Kidney epithelial cell (primary cell): ENCODE data around the gene SPDYE2B. TPM values are rescaled to one million over a fixed set of nuclear protein-coding genes. Genes with fewer than 3 reads are reported as not detected.
"Not testable (repeated sequence)": the region's sequence is repeated elsewhere in the genome, so short reads cannot be mapped to it uniquely, and the experiment has no call there.

ENCODE experiments used
- DNase-seq: peaks from one replicate; pipeline ENCODE4 v3.0.0-alpha.2; 2010; ENCODE audit warnings: low read depth
- H3K27me3 ChIP-seq: 2 replicates; pipeline ENCODE4 v1.6.0; 2011; ENCODE audit warnings: low read length; ENCODE audit not compliant: control insufficient read depth, insufficient read depth
- H3K36me3 ChIP-seq: 2 replicates; pipeline ENCODE4 v1.5.1; 2011; ENCODE audit warnings: low read length; ENCODE audit not compliant: control insufficient read depth, insufficient read depth
- H3K4me3 ChIP-seq: 2 replicates; pipeline ENCODE4 v1.5.1; 2011; ENCODE audit warnings: low read depth, mild to moderate bottlenecking, control low read depth, low read length
- total RNA-seq: library from RNA; depleted of rRNA; stranded (reverse); fragments of >200 nt; gene quantifications from 2 replicates; pipeline ENCODE4 v1.2.3, GENCODE V29; 2015

SPDYE2B gene
- total RNA-seq, 1 donor from 2014 or later: not detected

DNA sequence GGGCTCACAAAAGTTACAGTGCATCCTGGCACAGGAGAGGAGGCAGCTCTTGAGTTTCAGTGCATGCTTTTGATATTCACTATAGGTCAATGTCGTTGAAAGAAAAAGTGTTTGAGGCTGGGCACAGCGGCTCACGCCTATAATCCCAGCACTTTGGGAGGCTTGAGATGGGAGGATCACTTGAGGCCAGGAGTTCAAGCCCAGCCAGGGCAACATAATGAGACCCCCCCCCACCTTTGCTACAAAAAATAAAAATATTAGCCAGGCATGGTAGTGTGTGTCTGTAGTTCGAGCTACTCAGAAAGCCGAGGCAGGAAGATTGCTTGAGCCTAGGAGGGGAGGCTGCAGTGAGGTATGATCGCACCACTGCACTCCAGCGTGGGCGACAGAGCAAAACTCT lies 32.0 kb upstream of the SPDYE2B start:
- not testable (repeated sequence) for H3K36me3 ChIP-seq, H3K4me3 ChIP-seq, H3K27me3 ChIP-seq, DNase-seq

DNA sequence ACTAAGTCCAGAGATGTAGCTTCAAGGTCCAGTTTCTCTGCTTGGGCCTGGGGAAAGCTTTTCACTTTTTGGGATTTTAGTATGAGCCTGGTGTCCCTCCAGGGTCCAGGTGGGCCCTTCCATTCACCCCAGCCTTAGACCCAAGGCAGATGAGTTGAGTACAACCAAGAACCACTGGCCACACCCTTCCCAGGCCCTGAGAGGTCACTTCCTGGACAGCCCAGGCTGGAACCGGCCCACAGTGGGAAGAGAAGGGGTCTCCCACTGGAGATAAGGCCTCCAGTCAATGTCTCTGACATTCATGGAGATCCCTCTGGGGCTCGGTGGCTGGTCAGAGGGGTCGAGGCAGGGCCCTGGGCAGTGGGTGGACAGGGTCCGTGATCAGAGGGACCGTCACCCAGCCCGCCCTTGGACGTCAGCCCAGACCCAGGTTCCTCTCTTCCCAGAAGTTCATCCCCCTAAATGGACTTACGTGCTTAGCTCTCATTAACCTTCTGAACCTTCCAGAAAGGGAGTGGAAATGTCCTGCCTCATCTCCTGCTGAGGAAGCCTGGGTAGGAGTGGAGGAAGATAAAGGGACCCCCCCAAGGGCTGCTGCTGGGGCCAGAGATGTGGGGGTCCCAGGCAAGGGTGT lies 22.7 kb upstream of the SPDYE2B start:
- not testable (repeated sequence) for H3K36me3 ChIP-seq, DNase-seq, H3K27me3 ChIP-seq, H3K4me3 ChIP-seq

DNA sequence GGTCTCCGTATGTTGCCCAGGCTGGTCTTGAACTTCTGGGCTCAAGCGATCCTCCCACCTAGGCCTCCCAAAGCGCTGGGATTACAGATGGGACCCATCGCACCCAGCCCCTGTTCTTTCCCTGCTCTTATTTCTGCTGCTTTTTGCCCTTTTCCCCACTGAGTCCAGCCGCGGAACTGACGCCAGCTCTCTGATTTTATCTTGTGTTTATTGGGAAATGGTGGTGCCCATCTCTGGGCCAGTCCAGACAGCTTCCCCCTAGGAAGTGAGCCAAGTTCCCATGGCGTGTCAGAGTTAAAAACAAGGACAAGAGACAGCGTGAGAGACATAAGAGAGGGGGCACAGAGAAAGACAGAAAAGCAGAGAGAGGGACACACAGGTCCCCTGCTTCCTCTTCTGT lies 19.5 kb upstream of the SPDYE2B start:
- not testable (repeated sequence) for DNase-seq, H3K4me3 ChIP-seq, H3K36me3 ChIP-seq, H3K27me3 ChIP-seq

DNA sequence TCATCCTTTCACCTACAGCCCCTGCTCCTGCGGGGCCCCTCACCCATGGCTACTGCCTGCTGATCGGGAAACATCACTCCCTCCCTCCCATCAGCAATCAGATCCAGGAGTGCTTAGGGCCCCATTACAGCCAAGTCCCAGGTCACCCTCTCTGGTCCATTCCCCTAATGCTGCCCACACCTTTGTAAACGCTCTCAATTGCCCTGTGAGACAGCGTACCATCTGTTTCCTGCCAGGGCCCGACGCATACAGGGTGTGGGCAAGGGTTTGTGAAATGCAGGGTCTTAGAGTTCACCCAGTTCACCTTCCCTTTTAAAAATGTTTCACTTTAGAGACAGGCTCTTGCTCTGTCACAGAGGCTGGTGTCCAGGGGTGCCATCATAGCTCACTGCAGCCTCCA lies 15.8 kb upstream of the SPDYE2B start:
- DNase-seq, H3K4me3 ChIP-seq, H3K27me3 ChIP-seq, H3K36me3 ChIP-seq: not testable (repeated sequence)

DNA sequence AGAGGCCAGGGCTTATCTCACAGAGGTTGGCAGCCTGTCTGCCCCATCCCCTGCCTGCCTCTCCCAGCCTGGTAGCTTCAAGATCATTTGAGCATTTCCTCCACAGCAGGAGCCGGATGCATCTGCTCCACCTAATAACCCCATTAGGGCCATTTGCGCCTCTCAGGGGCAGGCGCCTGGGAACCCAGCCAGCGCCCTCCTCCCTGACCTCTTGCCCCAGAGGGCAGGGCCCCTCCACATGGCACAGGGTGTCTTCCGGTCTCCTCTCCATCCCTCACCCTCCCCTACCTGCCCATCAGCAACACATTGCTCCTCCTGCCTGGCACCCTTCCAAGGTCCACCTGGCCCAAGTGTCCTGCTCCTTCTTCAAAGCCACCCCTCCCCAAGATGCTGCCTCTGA lies 14.8 kb upstream of the SPDYE2B start:
- H3K4me3 ChIP-seq, DNase-seq, H3K36me3 ChIP-seq, H3K27me3 ChIP-seq: not testable (repeated sequence)

DNA sequence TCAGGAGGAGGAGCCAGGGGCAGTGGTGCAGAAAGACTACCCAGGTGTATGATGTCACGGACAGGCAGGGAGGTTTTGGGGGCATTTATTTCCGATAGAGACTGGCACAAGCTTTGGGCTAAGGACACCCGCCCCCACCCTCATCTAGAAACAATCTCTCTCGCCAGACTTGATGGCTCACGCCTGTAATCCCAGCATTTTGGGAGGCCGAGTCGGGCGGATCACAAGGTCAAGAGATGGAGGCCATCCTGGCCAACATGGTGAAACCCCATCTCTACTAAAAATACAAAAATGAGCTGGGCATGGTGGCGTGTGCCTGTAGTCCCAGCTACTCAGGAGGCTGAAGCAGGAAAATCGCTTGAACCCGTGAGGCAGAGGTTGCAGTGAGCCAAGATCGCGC lies 13.2 kb upstream of the SPDYE2B start:
- H3K36me3 ChIP-seq, DNase-seq, H3K27me3 ChIP-seq, H3K4me3 ChIP-seq: not testable (repeated sequence)

DNA sequence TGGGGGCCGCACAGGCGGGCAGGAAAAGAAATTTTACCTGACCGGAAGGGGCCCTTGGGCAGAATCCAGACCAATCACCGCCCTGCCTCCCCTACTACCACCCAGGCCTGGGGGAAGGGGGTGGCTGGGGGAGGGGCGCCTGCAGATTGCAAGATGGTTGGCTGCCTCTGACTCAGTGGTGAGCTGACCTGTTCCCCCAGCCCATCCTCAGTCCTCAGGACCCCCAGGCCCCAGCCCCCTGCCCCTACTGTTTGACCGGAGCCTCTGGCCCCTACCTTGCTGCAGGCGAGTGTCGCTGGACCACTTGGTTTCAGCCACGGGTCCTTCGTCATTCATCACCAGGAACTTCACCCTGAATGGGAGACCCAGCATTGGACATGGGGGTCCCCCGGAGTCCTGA lies 11.3 kb upstream of the SPDYE2B start:
- H3K4me3 ChIP-seq, DNase-seq, H3K27me3 ChIP-seq, H3K36me3 ChIP-seq: not testable (repeated sequence)

DNA sequence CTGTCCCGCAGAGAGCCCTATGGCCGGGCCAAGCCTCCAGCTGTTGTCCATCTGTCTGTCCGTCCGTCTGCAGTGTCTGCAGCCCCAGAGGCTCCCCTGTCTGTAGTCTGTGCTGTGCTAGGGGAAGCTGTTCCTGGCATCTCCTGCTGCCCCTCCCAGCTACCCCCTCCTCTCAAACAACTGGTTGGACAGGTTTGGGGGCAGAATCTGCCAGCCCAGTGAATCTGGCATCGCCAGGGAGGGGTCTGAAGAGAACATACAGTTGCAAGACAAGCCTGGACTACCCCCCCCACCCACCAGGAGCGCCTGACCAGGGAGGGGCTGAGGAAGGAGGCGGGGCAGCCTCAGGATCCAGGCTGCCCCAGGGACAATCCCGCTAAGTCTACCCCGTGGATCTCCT lies 7.4 kb upstream of the SPDYE2B start, which contains the start of gene UPK3BL1:
Gene UPK3BL1, minus strand, starts transcription at position 101 of the 400 bp plus-strand sequence. Its CDS starts 50 bp downstream, at position 51.
- not testable (repeated sequence) for H3K27me3 ChIP-seq

DNA sequence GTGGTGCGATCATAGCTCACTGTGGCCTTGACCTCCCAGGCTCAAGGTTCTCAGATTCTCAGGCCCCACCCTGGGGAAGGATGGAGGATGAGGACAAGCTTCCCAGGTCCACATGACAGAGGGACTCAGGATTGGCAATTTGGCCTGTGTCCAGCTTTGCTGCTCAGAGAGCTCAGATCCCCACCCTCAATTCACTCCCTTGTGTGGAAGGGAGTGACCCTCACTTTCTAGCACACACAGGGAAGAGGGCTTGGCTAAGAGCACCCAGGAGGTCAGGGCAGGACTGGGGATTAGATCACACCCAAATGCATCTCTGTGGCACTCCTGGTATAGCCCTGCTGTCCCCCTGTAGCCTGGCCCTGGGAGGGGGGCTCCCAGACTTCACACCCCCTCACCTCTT lies 6.7 kb upstream of the SPDYE2B start:
- H3K27me3 ChIP-seq: not testable (repeated sequence)

More for the DNA sequence above, 7.4 kb upstream of the SPDYE2B start, which contains the start of gene UPK3BL1:
- H3K4me3 ChIP-seq, H3K36me3 ChIP-seq, DNase-seq: not testable (repeated sequence)

DNA sequence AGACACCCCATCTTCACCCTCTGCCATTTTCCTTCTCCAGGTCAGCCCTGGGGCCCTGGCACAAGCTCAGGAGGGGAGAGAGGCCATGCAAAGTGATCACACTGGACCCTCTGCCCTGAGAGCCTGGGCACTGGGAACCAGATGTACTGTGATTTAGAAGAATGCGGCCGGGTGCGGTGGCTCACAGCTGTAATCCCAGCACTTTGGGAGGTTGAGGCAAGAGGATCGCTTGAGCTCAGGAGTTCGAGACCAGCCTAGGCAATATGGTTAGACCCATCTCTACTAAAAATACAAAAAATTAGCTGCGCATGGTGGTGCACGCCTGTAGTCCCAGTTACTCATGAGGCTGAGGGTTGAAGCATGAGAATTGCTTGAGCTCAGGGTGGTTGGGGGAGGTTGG lies 2.3 kb upstream of the SPDYE2B start:
- not testable (repeated sequence) for H3K36me3 ChIP-seq, H3K27me3 ChIP-seq, H3K4me3 ChIP-seq, DNase-seq

More for the DNA sequence above, 6.7 kb upstream of the SPDYE2B start:
- DNase-seq, H3K36me3 ChIP-seq, H3K4me3 ChIP-seq: not testable (repeated sequence)

DNA sequence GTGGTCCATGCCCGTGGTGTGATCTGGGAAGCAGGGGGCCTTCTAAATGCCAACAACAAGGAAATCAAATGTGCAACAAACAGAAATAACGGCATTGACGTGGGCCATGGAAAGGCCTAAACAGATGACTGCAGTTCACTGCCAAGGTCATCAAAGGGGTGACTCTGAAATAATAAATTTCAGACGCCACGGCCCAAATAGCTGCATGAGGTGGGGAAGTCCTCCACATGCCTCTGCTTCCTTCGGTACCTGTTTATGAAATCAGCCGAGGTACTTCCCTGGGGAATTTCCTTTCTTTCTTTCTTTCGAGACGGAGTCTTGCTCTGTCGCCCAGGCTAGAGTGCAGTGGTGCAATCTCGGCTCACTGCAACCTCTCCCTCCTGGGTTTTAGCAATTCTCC lies 14.6 kb downstream of the SPDYE2B start:
- DNase-seq, H3K36me3 ChIP-seq, H3K27me3 ChIP-seq, H3K4me3 ChIP-seq: not testable (repeated sequence)

DNA sequence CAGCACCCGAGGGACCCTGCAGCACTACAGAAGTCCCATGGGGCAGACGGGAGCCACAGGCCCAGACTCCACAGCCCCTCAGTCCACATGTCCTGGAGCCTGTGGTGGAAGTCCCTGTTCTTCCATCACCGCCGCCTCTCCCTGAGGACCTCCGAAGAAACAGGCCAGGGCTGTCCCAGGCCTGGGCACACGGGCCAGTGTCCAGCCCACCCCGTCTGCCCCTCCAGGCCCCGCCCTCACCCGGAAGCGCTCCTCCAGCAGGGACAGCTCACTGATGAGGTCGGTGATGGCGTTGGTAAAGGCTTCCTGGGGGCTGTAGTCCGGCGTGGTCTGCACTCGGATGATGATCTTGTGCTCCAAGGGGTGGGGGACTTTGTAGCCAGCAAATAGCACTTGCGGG lies 16.7 kb downstream of the SPDYE2B start:
- H3K4me3 ChIP-seq, H3K36me3 ChIP-seq, H3K27me3 ChIP-seq, DNase-seq: not testable (repeated sequence)

DNA sequence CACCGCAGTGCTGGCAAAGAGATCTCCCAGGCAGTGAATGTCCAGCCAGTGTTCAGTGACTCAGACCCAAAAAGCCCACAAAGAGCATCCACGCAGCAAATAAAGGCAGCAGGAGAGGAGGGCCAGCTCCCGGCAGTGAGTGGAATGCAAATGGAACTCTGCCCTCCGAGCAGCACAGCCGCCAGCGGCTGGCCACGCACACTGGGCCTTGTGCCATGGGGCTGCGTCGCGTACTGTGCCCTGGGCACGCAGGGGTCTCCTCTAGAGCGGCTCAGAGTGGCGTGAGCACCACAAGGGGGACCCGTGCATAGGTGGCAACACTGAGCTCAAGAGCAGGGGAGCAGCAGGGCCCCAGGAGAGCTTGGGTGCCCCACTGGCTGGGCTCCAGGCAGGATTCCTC lies 17.4 kb downstream of the SPDYE2B start:
- DNase-seq: not testable (repeated sequence)

DNA sequence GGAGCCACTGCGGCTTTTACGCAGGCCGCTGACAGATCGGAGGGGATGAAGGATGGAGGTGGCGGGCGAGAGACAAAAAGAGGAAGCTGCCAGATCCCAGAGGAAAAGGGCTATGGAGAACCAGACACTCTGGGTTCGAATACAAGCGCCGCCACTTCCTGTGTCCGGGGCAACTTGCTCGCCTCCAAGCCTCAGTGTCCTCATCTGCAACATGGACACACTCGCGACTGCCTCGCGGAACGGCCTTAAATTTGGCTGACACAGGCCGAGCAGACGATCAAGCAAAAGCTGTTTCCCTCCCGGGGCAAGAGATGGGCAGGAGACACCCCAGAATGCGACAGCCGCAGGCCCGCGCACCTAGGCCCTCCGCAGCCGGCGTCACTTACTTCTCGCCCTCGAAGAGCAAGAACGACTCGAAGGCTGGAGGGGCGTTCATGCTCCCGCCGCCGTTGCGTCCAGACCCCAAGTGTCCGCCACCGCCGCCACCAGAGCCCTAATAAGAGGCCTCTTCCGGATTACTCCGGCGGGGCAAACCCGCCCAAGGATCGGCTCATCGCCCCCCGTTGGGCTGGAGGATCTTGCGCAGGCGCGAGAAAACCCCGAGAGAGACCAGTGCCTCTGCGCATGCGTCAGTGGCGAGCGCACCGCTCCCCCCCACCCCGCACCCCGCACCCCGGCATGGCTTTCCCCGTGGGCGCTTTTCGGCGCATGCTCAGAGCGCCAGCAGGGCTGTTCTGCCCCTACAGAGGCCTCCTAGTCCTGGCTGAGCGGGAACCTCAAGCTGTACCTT lies 21.2 kb downstream of the SPDYE2B start, which contains the start of gene POLR2J2:
Gene POLR2J2, minus strand, starts transcription at position 498 of the 790 bp plus-strand sequence. Its CDS starts 62 bp downstream, at position 436.
- H3K27me3 ChIP-seq, H3K36me3 ChIP-seq, DNase-seq: not testable (repeated sequence)
- H3K4me3 ChIP-seq: peak within 1 kb of the TSS; percentile 63

More for the DNA sequence above, 17.4 kb downstream of the SPDYE2B start:
- not testable (repeated sequence) for H3K27me3 ChIP-seq, H3K4me3 ChIP-seq, H3K36me3 ChIP-seq

DNA sequence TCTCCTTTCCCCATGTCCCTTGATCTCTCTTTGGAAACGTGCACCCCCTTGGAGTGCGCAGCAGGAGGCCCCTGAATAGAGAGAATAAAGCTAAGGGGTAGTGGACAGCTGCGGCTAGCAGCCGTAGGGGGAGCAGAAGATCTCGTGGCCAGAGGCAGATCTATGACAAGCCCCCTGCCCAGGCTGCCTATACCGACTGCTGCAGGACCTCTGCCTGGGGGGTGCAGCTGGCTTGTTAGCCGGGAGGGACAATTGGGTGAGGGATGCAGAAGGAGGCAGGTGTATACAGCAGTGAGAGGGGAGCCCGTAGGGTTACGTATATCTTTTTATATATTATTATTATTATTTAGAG lies 21.8 kb downstream of the SPDYE2B start:
- H3K27me3 ChIP-seq, H3K4me3 ChIP-seq, H3K36me3 ChIP-seq, DNase-seq: not testable (repeated sequence)
